H54 (cell line): ENCODE measurements around the gene TBCC.
"Not testable (repeated sequence)": the region's sequence is repeated elsewhere in the genome, so short reads cannot be mapped to it uniquely, and the experiment has no call there.

Experiments
- DNase-seq: peaks from one replicate; pipeline ENCODE4 v3.0.0; 2011; ENCODE audit warnings: low spot score, mixed read lengths; ENCODE audit not compliant: insufficient read length
- FAIRE-seq: peaks from 3 replicates; lab custom pipeline; 2011; peaks lifted over from hg19 to GRCh38; lab: Jason Lieb, UNC
- POLR2A ChIP-seq: IDR thresholded peaks from 2 replicates; pipeline ENCODE4 v1.6.1; 2011; ENCODE audit warnings: low read depth, mild to moderate bottlenecking, low read length

Gene TBCC

GRCh38 chr6:42781796-42782688, 36.1 kb upstream of the TBCC start, which contains the start of gene BICRAL:
TSS of gene BICRAL (plus strand) at chr6:42782052. CDS start at chr6:42822023, 39,971 bp downstream.
- FAIRE-seq (no peak), DNase-seq (peak; percentile 71)
- 0 out of 2 replicates have a peak, but pooled peaks have one; percentile 30 for TF ChIP-seq POLR2A

GRCh38 chr6:42781546-42781795, 35.6 kb upstream of the TBCC start:
- no peak for FAIRE-seq
- DNase-seq = no peak
- TF ChIP-seq POLR2A = no peak

- DNase-seq (no peak), FAIRE-seq (no peak)
- TF ChIP-seq POLR2A = no peak
These were observed 33.6 kb upstream of the TBCC start for GRCh38 chr6:42779521-42779920.

GRCh38 chr6:42778122-42778521, 32.2 kb upstream of the TBCC start:
- no peak for TF ChIP-seq POLR2A
- no peak for DNase-seq
- no peak for FAIRE-seq

- peak; percentile 71 for FAIRE-seq
- peak; percentile 44 for DNase-seq
These were observed 31.4 kb upstream of the TBCC start for GRCh38 chr6:42777126-42777822.

GRCh38 chr6:42774821-42775487, 29.1 kb upstream of the TBCC start:
- DNase-seq = not testable (repeated sequence)

More at GRCh38 chr6:42777126-42777822, 31.4 kb upstream of the TBCC start:
- no peak for TF ChIP-seq POLR2A

GRCh38 chr6:42774201-42774600, 28.3 kb upstream of the TBCC start:
- no peak for DNase-seq
- FAIRE-seq = no peak
- no peak for TF ChIP-seq POLR2A

More at GRCh38 chr6:42774821-42775487, 29.1 kb upstream of the TBCC start:
- FAIRE-seq = not testable (repeated sequence)

- no peak for TF ChIP-seq POLR2A
- DNase-seq = no peak
- no peak for FAIRE-seq
These were observed 25.8 kb upstream of the TBCC start for GRCh38 chr6:42771741-42772100.

- no peak for DNase-seq
- FAIRE-seq = no peak
- TF ChIP-seq POLR2A = no peak
These were observed 23.9 kb upstream of the TBCC start for GRCh38 chr6:42769836-42770235.

GRCh38 chr6:42769051-42769450, 23.1 kb upstream of the TBCC start:
- no peak for TF ChIP-seq POLR2A
- no peak for DNase-seq
- no peak for FAIRE-seq

GRCh38 chr6:42766163-42766670, 20.3 kb upstream of the TBCC start:
- DNase-seq (no peak), FAIRE-seq (peak; percentile 78)
- no peak for TF ChIP-seq POLR2A

- DNase-seq = no peak
These were observed 19.2 kb upstream of the TBCC start for GRCh38 chr6:42764911-42765648.

GRCh38 chr6:42762950-42763349, 17.0 kb upstream of the TBCC start:
- no peak for FAIRE-seq
- DNase-seq = no peak
- no peak for TF ChIP-seq POLR2A

More at GRCh38 chr6:42764911-42765648, 19.2 kb upstream of the TBCC start:
- TF ChIP-seq POLR2A = no peak
- FAIRE-seq = no peak
